ENCODE data around the gene MCF2L2.
"Not testable (repeated sequence)": the region's sequence is repeated elsewhere in the genome, so short reads cannot be mapped to it uniquely, and the experiment has no call there.

The MCF2L2 gene

DNA sequence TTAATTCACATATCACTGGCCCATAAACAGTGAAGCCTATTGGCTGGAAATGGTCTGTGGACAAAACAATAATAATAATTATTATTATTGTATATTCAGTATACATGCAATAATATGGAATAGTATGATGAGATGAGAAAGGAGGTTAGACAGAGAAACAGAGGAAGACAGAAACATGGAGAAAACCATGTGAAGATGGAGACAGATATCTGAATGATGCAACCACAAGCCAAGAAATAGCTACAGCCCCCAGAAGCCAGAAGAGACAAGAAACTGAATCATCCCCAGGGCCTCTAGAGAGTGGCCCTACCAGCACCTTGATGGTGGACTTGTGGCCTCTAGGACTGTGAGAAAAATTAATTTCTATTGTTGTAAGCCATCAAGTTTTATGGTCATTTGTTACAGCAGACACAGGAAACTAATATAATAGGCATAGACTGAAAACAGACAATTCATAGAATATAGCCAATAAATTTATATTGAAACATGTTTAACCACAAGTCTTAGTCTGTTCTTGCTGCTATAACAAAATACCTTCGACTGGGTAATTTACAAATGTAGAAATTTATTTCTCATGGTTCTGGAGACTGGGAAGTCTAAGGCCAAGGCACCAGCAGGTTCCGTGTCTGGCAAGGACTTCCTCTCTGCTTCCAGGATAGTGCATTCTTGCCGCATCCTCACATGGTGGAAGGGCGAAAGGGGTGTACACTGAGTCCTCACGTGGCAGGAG, 31.6 kb downstream of the MCF2L2 start:
- no peak for DNase-seq (ENCODE audit: low read depth in 2 of 3, low spot score in 1 of 3)

DNA sequence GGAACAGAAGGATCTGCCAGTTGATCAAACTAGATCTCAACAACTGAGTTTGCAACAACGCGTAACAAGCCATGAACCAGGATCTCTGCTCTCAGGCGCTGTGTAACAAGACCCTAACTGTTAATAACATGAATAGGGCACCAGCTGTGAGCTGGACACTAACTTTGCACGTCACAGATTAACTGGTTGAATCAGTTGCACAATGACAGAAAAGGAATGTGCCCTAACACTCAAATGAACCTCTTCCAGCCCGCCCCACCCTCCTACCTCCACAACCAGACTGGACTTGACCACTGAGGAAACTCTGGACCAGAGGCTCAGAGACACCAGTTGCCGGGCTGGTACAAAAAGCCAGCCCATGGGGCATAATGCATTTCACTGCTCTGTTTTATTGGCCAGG, 34.3 kb downstream of the MCF2L2 start:
- DNase-seq (ENCODE audit: low read depth in 2 of 3, low spot score in 1 of 3), result no peak

GRCh38 chr3:183393625-183394024, 34.8 kb downstream of the MCF2L2 start:
- no peak for DNase-seq (ENCODE audit: low read depth in 2 of 3, low spot score in 1 of 3)

DNA sequence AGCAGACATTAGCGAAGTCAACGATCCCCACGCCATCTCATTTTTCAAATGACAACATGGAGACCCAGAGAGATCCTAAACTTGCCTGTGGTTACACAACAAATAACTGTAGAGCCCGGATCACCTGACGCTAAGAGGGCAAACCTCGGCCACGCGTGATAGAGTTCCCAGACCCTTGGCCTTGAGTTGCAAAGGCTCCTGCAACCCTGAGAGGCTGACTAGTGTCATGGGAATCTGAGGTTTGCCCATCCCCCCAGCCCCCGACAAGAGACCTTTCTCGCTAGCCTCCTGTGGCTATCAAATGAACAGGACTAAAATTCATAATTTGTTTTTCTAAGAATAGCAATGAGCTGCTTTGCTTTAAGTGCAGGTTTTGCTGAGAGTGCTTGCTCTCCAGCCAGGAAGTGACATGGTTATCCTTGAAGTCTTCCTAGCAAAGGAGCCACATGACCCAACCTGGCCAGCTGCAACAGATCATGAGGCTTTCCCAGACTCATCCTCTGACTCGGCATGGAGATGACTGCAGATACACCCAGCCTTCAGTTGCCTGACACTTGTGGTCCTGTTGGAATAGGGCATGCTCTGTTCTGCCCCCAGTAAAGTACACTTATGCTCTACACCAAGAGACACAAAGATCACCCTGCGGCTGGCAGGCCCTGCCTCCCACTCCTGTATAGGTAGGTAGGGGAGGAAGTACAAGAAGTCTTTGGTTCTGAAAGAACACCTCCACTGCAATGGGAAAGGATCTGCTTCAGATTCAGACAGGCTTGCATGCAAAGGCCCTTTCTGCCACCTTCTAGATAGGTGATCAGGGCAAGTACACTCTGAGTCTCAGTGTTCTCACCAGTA, 36.0 kb downstream of the MCF2L2 start:
- DNase-seq (ENCODE audit: low read depth in 2 of 3, low spot score in 1 of 3), result no peak

DNA sequence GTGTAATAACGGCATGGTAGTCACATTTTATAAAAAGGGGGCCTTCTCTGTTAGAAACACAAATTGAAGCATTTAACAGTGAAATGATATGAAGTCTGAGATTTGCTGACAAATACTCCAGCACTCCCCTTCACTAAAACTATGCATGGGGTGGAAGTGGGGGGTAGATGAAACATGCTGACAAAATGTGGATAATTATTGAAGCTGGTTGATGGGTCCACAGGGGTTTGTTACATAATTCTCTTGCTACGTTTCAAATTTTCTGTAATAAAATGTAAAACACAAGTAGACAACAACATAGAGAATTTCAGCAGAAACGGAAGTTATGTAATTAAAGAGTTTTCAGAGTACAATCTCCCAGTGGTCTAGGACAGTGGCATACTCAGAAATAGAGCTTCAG, 37.0 kb downstream of the MCF2L2 start:
- DNase-seq (ENCODE audit: low read depth in 2 of 3, low spot score in 1 of 3), result no peak

- DNase-seq (ENCODE audit: low read depth in 2 of 3, low spot score in 1 of 3), result no peak
Measured at GRCh38 chr3:183390844-183391243, 37.6 kb downstream of the MCF2L2 start.

DNA sequence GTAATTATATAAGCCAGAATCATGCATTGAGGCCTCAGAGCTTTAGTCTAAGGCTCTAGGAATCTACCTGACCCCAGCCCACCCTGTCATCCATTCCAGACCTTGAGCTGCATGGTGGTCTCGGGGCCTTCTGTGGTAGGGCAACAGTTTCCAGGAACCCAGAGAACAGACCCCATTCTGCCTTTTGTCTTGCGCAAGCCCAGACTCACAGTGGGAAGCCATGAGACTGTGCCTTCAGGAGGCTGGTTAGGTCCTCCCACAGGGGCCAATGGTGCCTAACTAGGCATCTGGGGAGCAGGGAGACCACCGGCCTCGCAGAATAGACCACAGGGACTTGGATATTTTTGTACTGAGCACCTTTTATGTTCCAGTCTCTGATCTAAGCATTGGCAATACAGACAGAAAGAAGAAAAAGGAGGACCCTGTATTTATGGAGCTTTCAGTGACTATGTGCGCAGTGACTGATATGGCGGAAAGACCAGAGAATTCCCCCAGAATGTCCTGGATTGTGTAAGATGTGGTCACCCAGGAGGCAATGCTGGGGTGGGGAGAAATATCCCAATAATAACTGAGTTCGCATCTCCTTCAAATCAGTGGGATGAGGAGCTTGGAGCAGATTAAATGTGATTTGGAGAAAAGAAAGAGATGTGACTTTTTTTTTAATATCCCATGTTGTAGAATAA, 40.1 kb downstream of the MCF2L2 start:
- DNase-seq (ENCODE audit: low read depth in 2 of 3, low spot score in 1 of 3), result no peak

GRCh38 chr3:183387797-183388196, 40.6 kb downstream of the MCF2L2 start:
- no peak for DNase-seq (ENCODE audit: low read depth in 2 of 3, low spot score in 1 of 3)

DNA sequence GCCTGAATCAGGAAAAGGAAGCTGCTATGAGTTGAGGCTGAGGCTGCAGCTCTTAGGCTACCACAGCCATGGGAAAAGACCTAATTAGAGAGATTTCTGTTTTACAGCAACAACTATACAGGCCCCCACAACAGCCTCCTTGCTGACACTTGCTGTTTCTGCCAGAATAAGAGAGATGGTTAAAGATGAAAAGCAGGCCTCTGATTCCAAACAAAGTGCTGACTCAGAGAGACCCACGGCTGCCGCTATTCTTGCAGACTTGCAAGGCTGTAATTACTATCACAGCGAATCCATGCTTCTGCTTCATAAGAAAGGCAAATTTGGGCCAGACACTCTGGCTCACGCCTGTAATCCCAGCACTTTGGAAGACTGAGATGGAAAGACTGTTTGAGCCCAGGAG, 41.8 kb downstream of the MCF2L2 start:
- no peak for DNase-seq (ENCODE audit: low read depth in 2 of 3, low spot score in 1 of 3)

DNA sequence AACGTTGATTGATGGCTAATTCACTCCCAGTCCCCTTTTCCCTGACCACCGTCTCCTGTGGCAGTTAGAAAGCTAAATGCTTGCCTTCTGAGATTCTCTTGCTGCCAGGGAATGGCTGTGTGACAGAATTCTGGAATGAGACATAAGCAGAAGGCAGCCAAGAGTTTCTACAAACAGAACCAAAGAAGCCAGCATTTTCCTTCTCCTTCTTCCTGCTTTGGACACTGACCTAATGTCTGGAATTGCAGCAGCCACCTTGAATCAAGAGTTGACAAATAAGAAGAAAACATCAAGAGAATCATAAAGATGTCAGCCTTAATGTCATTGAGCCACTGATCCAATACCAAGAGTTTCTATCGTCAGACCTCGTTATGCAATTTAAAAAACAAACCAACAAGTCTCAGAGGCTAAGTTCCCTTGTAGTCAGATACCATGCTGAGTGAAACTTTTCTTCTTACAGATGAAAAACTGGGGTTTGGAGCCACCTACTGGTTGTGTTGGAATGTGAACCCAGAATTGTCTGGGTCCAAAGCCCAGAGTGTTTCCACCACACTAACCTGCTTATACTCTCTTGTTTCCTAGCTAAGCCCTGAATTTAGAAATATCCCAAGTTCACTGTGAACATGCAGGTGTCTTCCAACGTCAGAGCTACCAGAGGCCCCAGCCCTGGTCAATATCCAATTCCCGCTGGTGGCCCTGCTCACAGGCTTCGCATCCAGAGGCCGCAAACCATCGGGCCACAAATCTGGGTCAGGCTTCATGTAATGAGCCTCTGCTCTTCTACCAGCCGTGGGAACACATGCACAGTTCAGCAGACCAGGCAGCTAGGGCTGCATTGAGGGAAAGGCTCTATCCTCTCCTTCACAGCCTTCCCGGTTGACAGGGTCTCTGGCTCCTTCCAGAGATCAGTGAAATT, 42.5 kb downstream of the MCF2L2 start:
- peak; percentile 26 to 68 (median 34) for DNase-seq (ENCODE audit: low read depth in 2 of 3, low spot score in 1 of 3)

- no peak for DNase-seq (ENCODE audit: low read depth in 2 of 3, low spot score in 1 of 3)
Measured at GRCh38 chr3:183381673-183382072, 46.7 kb downstream of the MCF2L2 start.

DNA sequence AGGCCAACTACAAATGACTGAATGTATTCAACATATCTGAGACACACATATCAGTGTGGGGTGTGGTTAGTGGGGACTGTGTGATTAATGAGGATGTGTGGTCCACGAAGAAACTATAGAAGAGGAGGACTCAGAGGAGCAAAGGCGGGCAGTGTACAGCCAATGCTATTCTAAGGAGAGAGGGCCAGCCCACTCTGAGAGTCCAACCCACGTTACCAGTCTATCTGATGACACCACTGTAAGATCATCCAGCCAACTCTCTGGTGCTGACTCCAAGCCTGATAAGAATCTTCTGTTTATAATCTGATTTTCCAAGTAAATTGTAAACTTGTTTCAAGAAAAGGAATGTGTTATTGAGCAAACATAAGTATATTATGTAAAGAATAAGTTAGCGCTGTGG, 47.2 kb downstream of the MCF2L2 start:
- no peak for DNase-seq (ENCODE audit: low read depth in 2 of 3, low spot score in 1 of 3)

DNA sequence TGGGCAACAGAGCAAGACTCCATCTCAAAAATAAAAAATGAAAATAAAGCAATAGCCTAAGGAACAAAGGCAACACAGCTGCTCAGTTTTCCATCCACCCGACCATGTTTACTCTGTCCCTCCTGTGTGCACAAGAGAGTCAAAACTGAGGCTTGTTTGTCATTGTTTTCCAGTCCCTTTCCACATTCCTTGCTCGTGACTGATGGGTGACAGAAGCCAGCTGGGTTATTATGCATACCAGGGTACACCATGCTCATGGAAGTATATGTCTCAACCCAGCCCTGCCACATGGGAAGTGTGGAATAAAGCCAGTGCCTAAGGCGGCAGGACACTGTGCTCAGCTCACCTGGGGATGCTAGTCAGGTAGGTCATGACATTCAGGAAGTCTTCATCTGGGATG, 49.5 kb downstream of the MCF2L2 start:
- DNase-seq (ENCODE audit: low read depth in 2 of 3, low spot score in 1 of 3), result no peak

- no peak for DNase-seq (ENCODE audit: low read depth in 2 of 3, low spot score in 1 of 3)
Measured at GRCh38 chr3:183378545-183378944, 49.9 kb downstream of the MCF2L2 start.

DNA sequence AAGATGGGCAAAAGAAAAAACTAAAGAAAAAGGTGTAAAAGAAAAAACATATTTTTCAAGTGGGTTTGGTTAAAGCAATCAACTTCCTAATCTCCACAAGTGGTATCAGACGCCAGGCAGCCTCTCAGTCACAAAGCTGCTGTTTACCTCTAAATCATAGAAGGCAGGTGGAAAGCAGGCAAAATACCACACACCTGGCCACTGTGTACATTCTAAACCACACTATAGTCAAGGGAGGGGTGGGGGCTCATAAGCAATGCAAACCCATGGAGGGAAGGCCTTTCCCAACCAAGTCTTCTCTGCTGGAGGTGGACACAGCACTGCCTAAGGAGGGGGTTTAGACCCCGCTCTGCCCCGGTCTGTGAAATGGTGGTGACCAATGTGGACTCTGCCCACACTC, 50.4 kb downstream of the MCF2L2 start:
- DNase-seq (ENCODE audit: low read depth in 2 of 3, low spot score in 1 of 3), result no peak

GRCh38 chr3:183377307-183377959, 51.0 kb downstream of the MCF2L2 start:
- no peak for DNase-seq (ENCODE audit: low read depth in 2 of 3, low spot score in 1 of 3)

DNA sequence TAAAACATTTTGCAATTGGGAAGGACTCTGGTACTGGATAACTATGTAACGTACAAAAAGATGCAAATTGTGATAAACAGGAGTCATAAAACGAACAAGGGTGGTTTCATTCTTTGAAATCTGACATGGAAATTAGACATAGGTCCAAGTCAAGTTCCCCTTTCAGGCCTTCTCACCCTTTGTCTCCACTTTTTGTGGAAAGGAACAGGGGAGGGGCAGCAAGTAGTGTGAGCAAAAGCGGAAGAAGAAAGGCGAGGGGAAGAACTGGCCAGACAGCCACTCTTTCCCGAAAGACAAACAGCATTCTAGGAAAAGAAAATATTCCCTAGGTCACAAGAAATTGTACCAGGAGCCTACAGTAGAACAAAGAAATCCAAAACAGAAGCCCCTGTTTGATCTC, 52.6 kb downstream of the MCF2L2 start:
- no peak for DNase-seq (ENCODE audit: low read depth in 2 of 3, low spot score in 1 of 3)

GRCh38 chr3:183375337-183375736, 53.1 kb downstream of the MCF2L2 start:
- no peak for DNase-seq (ENCODE audit: low read depth in 2 of 3, low spot score in 1 of 3)

GRCh38 chr3:183372911-183373310, 55.5 kb downstream of the MCF2L2 start:
- no peak for DNase-seq (ENCODE audit: low read depth in 2 of 3, low spot score in 1 of 3)

DNA sequence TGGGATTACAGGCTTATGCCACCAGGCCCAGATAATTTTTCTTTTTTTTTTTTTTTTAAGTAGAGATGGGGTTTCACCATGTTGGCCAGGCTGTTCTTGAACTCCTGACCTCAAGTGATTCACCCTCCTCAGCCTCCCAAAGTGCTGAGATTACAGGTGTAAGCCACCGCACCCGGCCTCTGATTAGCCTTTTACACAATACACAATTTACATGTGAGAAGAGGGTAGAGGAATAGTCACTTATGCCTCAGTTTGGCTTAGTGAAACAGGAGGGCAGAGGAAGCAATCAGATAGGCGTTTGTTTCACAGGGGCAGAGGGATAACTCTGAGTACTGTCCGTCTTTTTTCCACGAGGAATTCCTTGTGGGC, 56.8 kb downstream of the MCF2L2 start:
- DNase-seq (ENCODE audit: low read depth in 2 of 3, low spot score in 1 of 3), result not testable (repeated sequence)

All from stimulated activated CD4-positive, alpha-beta T cell treated with anti-CD3 and anti-CD28 coated beads, Interleukin-12 subunit alpha, Interleukin-12 subunit beta, amount 100 ng/mL, for 48 hours (primary cell).